Mononuclear cell (primary cell): ENCODE data around the gene RASD1. TPM values are rescaled to one million over a fixed set of nuclear protein-coding genes. Genes with fewer than 3 reads are reported as not detected.

Experiments used
- H3K27me3 ChIP-seq: 2 replicates; pipeline ENCODE4 v1.6.0; 2011; ENCODE audit warnings: low read length, control low read depth; ENCODE audit not compliant: insufficient read depth
- H3K4me1 ChIP-seq: 2 replicates; pipeline ENCODE4 v1.5.1; 2011; ENCODE audit warnings: mild to moderate bottlenecking, low read length, control low read depth; ENCODE audit not compliant: insufficient read depth
- H3K4me3 ChIP-seq: 2 replicates; pipeline ENCODE4 v1.5.1; 2011; ENCODE audit warnings: mild to moderate bottlenecking, low read length, moderate library complexity
- H3K9me3 ChIP-seq: 2 replicates; pipeline ENCODE4 v1.5.1; 2011; ENCODE audit warnings: low read depth, mild to moderate bottlenecking, control low read depth, low read length
- total RNA-seq: library from RNA; depleted of rRNA; stranded (reverse); fragments of >200 nt; gene quantifications from one replicate; pipeline ENCODE4 v1.2.3, GENCODE V29; 2012

Gene RASD1
- total RNA-seq, 1 donor: 1.6 TPM

- Histone ChIP-seq H3K4me3 (no peak overlapping the region), H3K4me1 (no peaks in the 10 kb centered on the region), H3K9me3 (no peaks in the 10 kb centered on the region), H3K27me3 (no peaks in the 10 kb centered on the region)
These were observed 37.8 kb upstream of the RASD1 start for GRCh38 chr17:17533901-17534441.

GRCh38 chr17:17532991-17533390 is 36.8 kb upstream of the RASD1 start:
- Histone ChIP-seq H3K4me3 (no peak overlapping the region), H3K4me1 (no peaks in the 10 kb centered on the region), H3K9me3 (no peaks in the 10 kb centered on the region), H3K27me3 (no peaks in the 10 kb centered on the region)

GRCh38 chr17:17531156-17531555 is 35.0 kb upstream of the RASD1 start:
- H3K4me3 ChIP-seq: no peak overlapping the region
- H3K9me3 ChIP-seq: no peaks in the 10 kb centered on the region
- no peaks in the 10 kb centered on the region for H3K4me1 ChIP-seq
- no peaks in the 10 kb centered on the region for H3K27me3 ChIP-seq

- H3K4me1 ChIP-seq: no peaks in the 10 kb centered on the region
- no peaks in the 10 kb centered on the region for H3K9me3 ChIP-seq
- no peaks in the 10 kb centered on the region for H3K27me3 ChIP-seq
- no peak overlapping the region for H3K4me3 ChIP-seq
These were observed 32.8 kb upstream of the RASD1 start for GRCh38 chr17:17528696-17529652.

GRCh38 chr17:17527956-17528500 is 31.8 kb upstream of the RASD1 start:
- H3K4me3 ChIP-seq: no peak overlapping the region
- no peaks in the 10 kb centered on the region for H3K27me3 ChIP-seq
- no peaks in the 10 kb centered on the region for H3K4me1 ChIP-seq
- H3K9me3 ChIP-seq: no peaks in the 10 kb centered on the region

GRCh38 chr17:17527534-17527933 is 31.3 kb upstream of the RASD1 start:
- H3K4me3 ChIP-seq: no peak overlapping the region

GRCh38 chr17:17526369-17526768 is 30.2 kb upstream of the RASD1 start:
- no peaks in the 10 kb centered on the region for H3K27me3 ChIP-seq
- no peaks in the 10 kb centered on the region for H3K9me3 ChIP-seq
- no peaks in the 10 kb centered on the region for H3K4me1 ChIP-seq
- no peak overlapping the region for H3K4me3 ChIP-seq

More at GRCh38 chr17:17527534-17527933, 31.3 kb upstream of the RASD1 start:
- no peaks in the 10 kb centered on the region for H3K27me3 ChIP-seq
- no peaks in the 10 kb centered on the region for H3K4me1 ChIP-seq
- no peaks in the 10 kb centered on the region for H3K9me3 ChIP-seq

- H3K9me3 ChIP-seq: no peaks in the 10 kb centered on the region
- H3K4me3 ChIP-seq: no peak overlapping the region
- H3K4me1 ChIP-seq: no peaks in the 10 kb centered on the region
- no peaks in the 10 kb centered on the region for H3K27me3 ChIP-seq
These were observed 29.8 kb upstream of the RASD1 start for GRCh38 chr17:17525956-17526355.

GRCh38 chr17:17525311-17525710 is 29.1 kb upstream of the RASD1 start:
- H3K9me3 ChIP-seq: no peaks in the 10 kb centered on the region
- H3K4me3 ChIP-seq: no peak overlapping the region
- H3K4me1 ChIP-seq: no peaks in the 10 kb centered on the region
- H3K27me3 ChIP-seq: no peaks in the 10 kb centered on the region

GRCh38 chr17:17523731-17524490 is 27.7 kb upstream of the RASD1 start:
- H3K4me3 ChIP-seq: no peak overlapping the region

GRCh38 chr17:17523001-17523730 is 27.0 kb upstream of the RASD1 start:
- Histone ChIP-seq H3K27me3 (no peaks in the 10 kb centered on the region), H3K4me3 (no peak overlapping the region), H3K9me3 (no peaks in the 10 kb centered on the region), H3K4me1 (no peaks in the 10 kb centered on the region)

More at GRCh38 chr17:17523731-17524490, 27.7 kb upstream of the RASD1 start:
- no peaks in the 10 kb centered on the region for H3K27me3 ChIP-seq
- H3K9me3 ChIP-seq: no peaks in the 10 kb centered on the region
- H3K4me1 ChIP-seq: no peaks in the 10 kb centered on the region

GRCh38 chr17:17520599-17521232 is 24.5 kb upstream of the RASD1 start:
- Histone ChIP-seq H3K4me3 (no peak overlapping the region), H3K4me1 (no peaks in the 10 kb centered on the region), H3K27me3 (no peaks in the 10 kb centered on the region), H3K9me3 (no peaks in the 10 kb centered on the region)

GRCh38 chr17:17519886-17520285 is 23.7 kb upstream of the RASD1 start:
- H3K4me3 ChIP-seq: no peak overlapping the region
- H3K27me3 ChIP-seq: no peaks in the 10 kb centered on the region
- no peaks in the 10 kb centered on the region for H3K9me3 ChIP-seq
- H3K4me1 ChIP-seq: no peaks in the 10 kb centered on the region

GRCh38 chr17:17518951-17519350 is 22.8 kb upstream of the RASD1 start:
- Histone ChIP-seq H3K9me3 (no peaks in the 10 kb centered on the region), H3K27me3 (no peaks in the 10 kb centered on the region), H3K4me3 (no peak overlapping the region), H3K4me1 (no peaks in the 10 kb centered on the region)
